Neuronal stem cell (in vitro differentiated cells): ENCODE measurements around the gene PCGF3.

ENCODE experiments used
- DNase-seq: peaks from one replicate; pipeline ENCODE4 v3.0.0-alpha.2; 2013; ENCODE audit warnings: low spot score
- H2AFZ ChIP-seq: one replicate; pipeline ENCODE4 v1.6.1; 2013; ENCODE audit warnings: mild to moderate bottlenecking, low read length, inconsistent platforms
- H2AK5ac ChIP-seq: 2 replicates; pipeline ENCODE4 v1.6.1; 2013; ENCODE audit warnings: low read depth, mild to moderate bottlenecking, inconsistent platforms, low read length, moderate library complexity, mixed read lengths
- H2BK120ac ChIP-seq: 2 replicates; pipeline ENCODE4 v1.6.1; 2013; ENCODE audit warnings: low read depth, mild to moderate bottlenecking, inconsistent platforms, low read length, moderate library complexity, mixed read lengths
- H2BK12ac ChIP-seq: one replicate; pipeline ENCODE4 v1.6.1; 2013; ENCODE audit warnings: low read length, inconsistent platforms
- H2BK15ac ChIP-seq: 2 replicates; pipeline ENCODE4 v1.6.1; 2013; ENCODE audit warnings: mild to moderate bottlenecking, low read length, inconsistent platforms, mixed read lengths
- H2BK5ac ChIP-seq: one replicate; pipeline ENCODE4 v1.6.1; 2013; ENCODE audit warnings: inconsistent platforms, mild to moderate bottlenecking, low read length, moderate library complexity
- H3K14ac ChIP-seq: one replicate; pipeline ENCODE4 v1.6.1; 2013; ENCODE audit warnings: low read length, inconsistent platforms
- H3K18ac ChIP-seq: 2 replicates; pipeline ENCODE4 v1.6.1; 2013; ENCODE audit warnings: low read length, inconsistent platforms
- H3K23ac ChIP-seq: 2 replicates; pipeline ENCODE4 v1.6.1; 2013; ENCODE audit warnings: low read depth, mild to moderate bottlenecking, mixed read lengths, low read length, inconsistent platforms; ENCODE audit not compliant: poor library complexity
- H3K27ac ChIP-seq: replicated peaks from 3 replicates; pipeline ENCODE4 v1.5.1; 2013; ENCODE audit warnings: low read length, inconsistent platforms
- H3K27me3 ChIP-seq, 3 experiments: 2 replicates each; pipeline ENCODE4 v1.6.1; 2013; ENCODE audit warnings: low read length in 3 of 3, mild to moderate bottlenecking in 2 of 3, inconsistent platforms in 1 of 3, low read depth in 1 of 3, mixed read lengths in 1 of 3, moderate library complexity in 1 of 3; ENCODE audit not compliant: control insufficient read depth in 3 of 3, insufficient read depth in 3 of 3
- H3K36me3 ChIP-seq, 2 donors: replicated peaks in 1 of 2; 2 replicates each; pipeline ENCODE4 v1.6.1; 2013; ENCODE audit warnings: low read length in 2 of 2; ENCODE audit not compliant: control insufficient read depth in 2 of 2, insufficient read depth in 2 of 2
- H3K4ac ChIP-seq: 2 replicates; pipeline ENCODE4 v1.6.1; 2013; ENCODE audit warnings: inconsistent platforms, mild to moderate bottlenecking, low read length, moderate library complexity
- H3K4me1 ChIP-seq, 2 donors: 1 replicate in 1 of 2; 2 replicates in 1 of 2; pipeline ENCODE4 v1.6.1; 2013; ENCODE audit warnings: low read length in 2 of 2, low read depth in 1 of 2; ENCODE audit not compliant: control insufficient read depth in 2 of 2, insufficient read depth in 1 of 2
- H3K4me2 ChIP-seq: one replicate; pipeline ENCODE4 v1.6.1; 2013; ENCODE audit warnings: mild to moderate bottlenecking, low read length, inconsistent platforms; ENCODE audit not compliant: insufficient read depth, poor library complexity, severe bottlenecking
- H3K4me3 ChIP-seq, 2 donors: 2 replicates each; pipeline ENCODE4 v1.5.1; 2013; ENCODE audit warnings: low read length in 2 of 2, mild to moderate bottlenecking in 2 of 2, inconsistent platforms in 1 of 2, moderate library complexity in 1 of 2
- H3K79me1 ChIP-seq: one replicate; pipeline ENCODE4 v1.6.1; 2013; ENCODE audit warnings: low read depth, mild to moderate bottlenecking, inconsistent platforms, low read length, moderate library complexity
- H3K9ac ChIP-seq: one replicate; pipeline ENCODE4 v1.6.1; 2013; ENCODE audit warnings: mild to moderate bottlenecking, low read depth, low read length, inconsistent platforms; ENCODE audit not compliant: poor library complexity
- H3K9me3 ChIP-seq, 2 donors: replicated peaks in 1 of 2; 2 replicates each; pipeline versions ENCODE3 to v1.6.1; 2013; ENCODE audit warnings: low read length in 2 of 2, mild to moderate bottlenecking in 2 of 2, inconsistent platforms in 1 of 2, low read depth in 1 of 2, mixed read lengths in 1 of 2, moderate library complexity in 1 of 2; ENCODE audit not compliant: control insufficient read depth in 2 of 2, insufficient read depth in 1 of 2
- H4K8ac ChIP-seq: one replicate; pipeline ENCODE4 v1.6.1; 2013; ENCODE audit warnings: low read depth, mild to moderate bottlenecking, inconsistent platforms, low read length, moderate library complexity
- H4K91ac ChIP-seq: one replicate; pipeline ENCODE4 v1.6.1; 2013; ENCODE audit warnings: low read length, low read depth, mild to moderate bottlenecking, inconsistent platforms; ENCODE audit not compliant: poor library complexity
- WGBS, 2 donors: extraction: QIAGEN DNeasy Blood & Tissue Kit; methylation state at CpG; one replicate each; pipeline ENCODE4 v1.1.7; 2013; ENCODE audit warnings: missing lambda C conversion rate in 2 of 2, mixed read lengths in 1 of 2; ENCODE audit not compliant: insufficient read length in 2 of 2, insufficient replicate concordance in 1 of 2; ENCODE audit errors: extremely low coverage in 2 of 2; 5-methylcytosine and 5-hydroxymethylcytosine counted together

PCGF3 gene

GRCh38 chr4:712916-713632 lies 7.4 kb downstream of the PCGF3 start:
- no peak overlapping the region for H3K18ac ChIP-seq
- no peak overlapping the region for H4K91ac ChIP-seq
- H2AFZ ChIP-seq: no peak overlapping the region
- no peak overlapping the region for H3K9ac ChIP-seq
- H3K79me1 ChIP-seq: peaks cover 40% of the 10 kb centered on the region
- H2AK5ac ChIP-seq: peak overlapping the region; percentile 34
- H3K4ac ChIP-seq: no peak overlapping the region
- H2BK120ac ChIP-seq: no peak overlapping the region
- H3K36me3 ChIP-seq: peaks cover 16 to 56% of the 10 kb centered on the region in 2 donors
- no peak overlapping the region for H3K4me2 ChIP-seq
- no CpG with 5 or more reads among the region's 9 CpGs for WGBS, 2 donors
- H3K23ac ChIP-seq: peak overlapping the region; percentile 48
- no peak overlapping the region for H3K4me3 ChIP-seq
- no peak overlapping the region for H3K14ac ChIP-seq
- H2BK12ac ChIP-seq: no peak overlapping the region
- H3K27ac ChIP-seq: no peak overlapping the region
- peaks cover 6 to 29% of the 10 kb centered on the region in 2 donors for H3K9me3 ChIP-seq
- H2BK5ac ChIP-seq: no peak overlapping the region
- DNase-seq: no peak
- H3K4me1 ChIP-seq: peaks cover 0 to under 1% of the 10 kb centered on the region in 2 donors
- no peaks in the 10 kb centered on the region for H3K27me3 ChIP-seq
- H2BK15ac ChIP-seq: no peak overlapping the region
- no peak overlapping the region for H4K8ac ChIP-seq

GRCh38 chr4:714087-714486 lies 8.5 kb downstream of the PCGF3 start:
- no peak overlapping the region for H2AFZ ChIP-seq
- H3K4me2 ChIP-seq: no peak overlapping the region
- H3K4ac ChIP-seq: no peak overlapping the region
- H2BK120ac ChIP-seq: no peak overlapping the region
- H3K79me1 ChIP-seq: peaks cover 40% of the 10 kb centered on the region
- DNase-seq: no peak
- H3K9me3 ChIP-seq: peaks cover 6 to 20% of the 10 kb centered on the region in 2 donors
- H3K27ac ChIP-seq: no peak overlapping the region
- H3K18ac ChIP-seq: peak overlapping the region; percentile 11
- no peak overlapping the region for H4K91ac ChIP-seq
- peak overlapping the region; percentile 43 for H4K8ac ChIP-seq
- no peak overlapping the region for H3K4me3 ChIP-seq
- no peaks in the 10 kb centered on the region for H3K27me3 ChIP-seq
- H2BK5ac ChIP-seq: no peak overlapping the region
- WGBS, 2 donors: no CpG with 5 or more reads among the region's 18 CpGs
- H2BK15ac ChIP-seq: no peak overlapping the region
- peaks cover 14 to 47% of the 10 kb centered on the region in 2 donors for H3K36me3 ChIP-seq
- no peak overlapping the region for H3K9ac ChIP-seq
- no peak overlapping the region for H2AK5ac ChIP-seq
- no peak overlapping the region for H2BK12ac ChIP-seq
- H3K23ac ChIP-seq: peak overlapping the region; percentile 73
- H3K14ac ChIP-seq: no peak overlapping the region
- no peaks in the 10 kb centered on the region for H3K4me1 ChIP-seq

GRCh38 chr4:717601-718320 lies 12.1 kb downstream of the PCGF3 start:
- H3K4ac ChIP-seq: no peak overlapping the region
- H2AFZ ChIP-seq: no peak overlapping the region
- no peak overlapping the region for H3K4me3 ChIP-seq
- H3K23ac ChIP-seq: peak overlapping the region; percentile 65
- H3K9ac ChIP-seq: peak overlapping the region; percentile 24
- H2BK12ac ChIP-seq: no peak overlapping the region
- no peaks in the 10 kb centered on the region for H3K4me1 ChIP-seq
- no CpG with 5 or more reads among the region's 34 CpGs for WGBS, 2 donors
- H2AK5ac ChIP-seq: no peak overlapping the region
- DNase-seq: no peak
- peaks cover 17 to 55% of the 10 kb centered on the region in 2 donors for H3K36me3 ChIP-seq
- no peak overlapping the region for H4K91ac ChIP-seq
- H2BK120ac ChIP-seq: no peak overlapping the region
- H3K14ac ChIP-seq: no peak overlapping the region
- no peak overlapping the region for H4K8ac ChIP-seq
- H3K9me3 ChIP-seq: peaks cover 5 to 6% of the 10 kb centered on the region in 2 donors
- H2BK5ac ChIP-seq: peak overlapping the region; percentile 39
- H3K79me1 ChIP-seq: peaks cover 58% of the 10 kb centered on the region
- no peak overlapping the region for H3K18ac ChIP-seq
- H3K4me2 ChIP-seq: no peak overlapping the region
- no peaks in the 10 kb centered on the region for H3K27me3 ChIP-seq
- no peak overlapping the region for H3K27ac ChIP-seq
- no peak overlapping the region for H2BK15ac ChIP-seq

GRCh38 chr4:718460-718859 lies 12.8 kb downstream of the PCGF3 start:
- whole genome bisulfite sequencing, 2 donors: no CpG with 5 or more reads among the region's 8 CpGs
- no peak overlapping the region for H4K91ac ChIP-seq
- no peak overlapping the region for H3K4ac ChIP-seq

More at GRCh38 chr4:718460-718859, 12.8 kb downstream of the PCGF3 start:
- Histone ChIP-seq H2BK5ac (no peak overlapping the region), H3K9me3 (peaks cover 5 to 6% of the 10 kb centered on the region in 2 donors), H2BK15ac (no peak overlapping the region), H3K4me3 (no peak overlapping the region), H2AK5ac (no peak overlapping the region), H3K4me2 (no peak overlapping the region), H2BK12ac (no peak overlapping the region), H3K27me3 (no peaks in the 10 kb centered on the region), H2AFZ (no peak overlapping the region), H3K4me1 (no peaks in the 10 kb centered on the region), H3K9ac (no peak overlapping the region), H3K23ac (peak overlapping the region; percentile 65), H2BK120ac (no peak overlapping the region), H3K27ac (no peak overlapping the region), H3K18ac (no peak overlapping the region), H3K79me1 (peaks cover 59% of the 10 kb centered on the region), H3K36me3 (peaks cover 17 to 55% of the 10 kb centered on the region in 2 donors), H3K14ac (no peak overlapping the region), H4K8ac (no peak overlapping the region)
- no peak for DNase-seq
